GM18870 (cell line): ENCODE measurements around the gene RPP14.

Source experiments
- ATAC-seq: cut with Tn5 transposase; IDR thresholded peaks from one replicate; pipeline ENCODE4 v1.9.1; 2021; ENCODE audit warnings: moderate library complexity; ENCODE audit not compliant: unreplicated experiment

Gene RPP14

GRCh38 chr3:58355179-58355578, 49.1 kb downstream of the RPP14 start:
- no peak for ATAC-seq

GRCh38 chr3:58356054-58356453, 50.0 kb downstream of the RPP14 start:
- ATAC-seq: no peak

GRCh38 chr3:58357402-58357801, 51.4 kb downstream of the RPP14 start:
- ATAC-seq: no peak

- ATAC-seq: no peak
These were observed 52.0 kb downstream of the RPP14 start for GRCh38 chr3:58358092-58358491.

GRCh38 chr3:58358808-58359207, 52.8 kb downstream of the RPP14 start:
- ATAC-seq: no peak

GRCh38 chr3:58359621-58360020, 53.6 kb downstream of the RPP14 start:
- ATAC-seq: no peak

GRCh38 chr3:58361866-58362265, 55.8 kb downstream of the RPP14 start:
- ATAC-seq: no peak

- no peak for ATAC-seq
These were observed 60.7 kb downstream of the RPP14 start for GRCh38 chr3:58366699-58367098.

GRCh38 chr3:58369038-58369437, 63.0 kb downstream of the RPP14 start:
- ATAC-seq: no peak
